LNCaP clone FGC (cell line): ENCODE measurements around the gene PSMB2.
"Not testable (repeated sequence)": the region's sequence is repeated elsewhere in the genome, so short reads cannot be mapped to it uniquely, and the experiment has no call there.

Experiments
- DNase-seq: peaks from one replicate; pipeline ENCODE4 v3.0.0-alpha.2; 2011; ENCODE audit warnings: low read depth
- H3K4me3 ChIP-seq: 2 replicates; pipeline ENCODE4 v1.5.1; 2011; ENCODE audit warnings: mild to moderate bottlenecking, low read depth, low read length, control low read depth
- CTCF ChIP-seq: IDR thresholded peaks from 2 replicates; pipeline ENCODE4 v1.5.1; 2012; ENCODE audit warnings: mild to moderate bottlenecking; ENCODE audit not compliant: control insufficient read depth, insufficient read depth; ENCODE audit errors: extremely low read depth

PSMB2 gene

GRCh38 chr1:35641233-35641866 lies at the start of gene PSMB2:
Gene PSMB2 (minus strand): TSS chr1:35641526. CDS start chr1:35641432, 94 bp downstream.
- DNase-seq, result peak; percentile 92
- H3K4me3 ChIP-seq, result peak within 1 kb of the TSS; percentile 92
- no peak for TF ChIP-seq CTCF

- TF ChIP-seq CTCF, result no peak
- DNase-seq, result no peak
- no peak overlapping the region for H3K4me3 ChIP-seq
These were observed 49.8 kb upstream of the PSMB2 start for GRCh38 chr1:35691080-35691479.

DNA sequence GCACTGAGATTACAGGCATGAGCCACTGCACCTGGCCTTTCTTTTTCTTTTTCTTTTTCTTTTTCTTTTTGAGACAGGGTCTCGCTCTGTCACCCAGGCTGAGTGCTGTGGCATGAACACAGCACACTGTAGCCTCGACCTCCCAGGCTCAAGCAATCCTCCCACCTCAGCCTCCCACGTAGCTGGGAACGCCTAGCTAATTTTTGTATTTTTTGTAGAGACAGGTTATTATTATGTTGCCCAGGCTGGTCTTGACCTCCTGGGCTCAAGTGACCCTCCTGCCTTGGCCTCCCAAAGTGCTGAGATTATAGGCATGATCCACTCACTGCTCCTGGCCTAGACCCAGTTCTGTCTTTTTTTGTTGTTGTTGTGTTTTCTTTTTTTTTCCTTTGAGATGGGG lies 48.8 kb upstream of the PSMB2 start:
- H3K4me3 ChIP-seq, DNase-seq: not testable (repeated sequence)

- TF ChIP-seq CTCF, result no peak
- H3K4me3 ChIP-seq, result no peak overlapping the region
- no peak for DNase-seq
These were observed 46.8 kb upstream of the PSMB2 start for GRCh38 chr1:35688161-35688560.

DNA sequence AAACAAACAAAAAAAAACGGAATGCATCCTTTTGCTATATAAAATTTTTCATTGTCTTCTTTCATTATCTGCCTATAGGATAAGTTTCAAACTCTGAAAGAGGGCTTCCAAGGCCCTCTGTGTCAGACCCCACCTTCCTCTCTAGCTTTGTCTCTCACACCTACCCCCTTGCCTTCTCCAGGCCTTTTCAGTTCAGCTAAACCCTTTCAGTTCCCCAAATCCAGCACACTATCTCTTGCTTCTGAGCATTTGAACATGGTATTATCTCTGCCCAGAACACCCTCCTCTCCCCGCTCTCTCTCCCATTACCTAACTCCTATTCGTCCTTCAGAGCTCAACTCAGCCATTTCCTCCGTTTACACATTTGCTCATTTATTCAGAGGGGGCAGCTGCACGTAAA lies 41.7 kb upstream of the PSMB2 start:
- no peak for DNase-seq
- H3K4me3 ChIP-seq, result no peak overlapping the region
- TF ChIP-seq CTCF, result no peak

DNA sequence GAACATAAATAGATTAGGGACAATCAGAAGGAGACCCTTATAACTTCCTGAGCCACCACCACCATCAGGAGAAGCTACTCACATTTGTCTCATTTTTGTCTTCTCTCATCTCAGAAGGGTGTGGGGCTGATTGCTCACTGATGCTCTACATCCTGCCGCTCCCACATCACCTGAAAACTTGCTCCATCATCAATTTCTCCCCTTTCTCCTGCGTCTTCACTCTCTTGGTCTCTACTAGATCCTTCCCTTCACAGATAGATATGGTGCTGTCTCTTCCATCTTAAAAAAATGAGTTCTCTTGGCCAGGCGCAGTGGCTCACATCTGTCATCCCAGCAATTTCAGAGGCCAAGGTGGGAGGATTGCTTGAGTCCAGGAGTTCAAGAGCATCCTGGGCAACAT lies 38.9 kb upstream of the PSMB2 start:
- no peak for TF ChIP-seq CTCF
- H3K4me3 ChIP-seq, result no peak overlapping the region
- no peak for DNase-seq

GRCh38 chr1:35675773-35676172 lies 34.4 kb upstream of the PSMB2 start:
- DNase-seq, result no peak
- no peak for TF ChIP-seq CTCF
- no peak overlapping the region for H3K4me3 ChIP-seq

GRCh38 chr1:35674111-35674510 lies 32.8 kb upstream of the PSMB2 start:
- TF ChIP-seq CTCF, result no peak
- no peak overlapping the region for H3K4me3 ChIP-seq
- DNase-seq, result no peak
